Stimulated activated CD8-positive, alpha-beta memory T cell treated with anti-CD3 and anti-CD28 coated beads, Interleukin-12 subunit alpha, Interleukin-12 subunit beta, amount 100 ng/mL, for 4 hours (primary cell): Measurements from ENCODE around the gene PSAPL1.

Experiments
- DNase-seq: peaks from one replicate; pipeline ENCODE4 v3.0.0-alpha.2; 2020; ENCODE audit warnings: low read depth

The PSAPL1 gene

DNA sequence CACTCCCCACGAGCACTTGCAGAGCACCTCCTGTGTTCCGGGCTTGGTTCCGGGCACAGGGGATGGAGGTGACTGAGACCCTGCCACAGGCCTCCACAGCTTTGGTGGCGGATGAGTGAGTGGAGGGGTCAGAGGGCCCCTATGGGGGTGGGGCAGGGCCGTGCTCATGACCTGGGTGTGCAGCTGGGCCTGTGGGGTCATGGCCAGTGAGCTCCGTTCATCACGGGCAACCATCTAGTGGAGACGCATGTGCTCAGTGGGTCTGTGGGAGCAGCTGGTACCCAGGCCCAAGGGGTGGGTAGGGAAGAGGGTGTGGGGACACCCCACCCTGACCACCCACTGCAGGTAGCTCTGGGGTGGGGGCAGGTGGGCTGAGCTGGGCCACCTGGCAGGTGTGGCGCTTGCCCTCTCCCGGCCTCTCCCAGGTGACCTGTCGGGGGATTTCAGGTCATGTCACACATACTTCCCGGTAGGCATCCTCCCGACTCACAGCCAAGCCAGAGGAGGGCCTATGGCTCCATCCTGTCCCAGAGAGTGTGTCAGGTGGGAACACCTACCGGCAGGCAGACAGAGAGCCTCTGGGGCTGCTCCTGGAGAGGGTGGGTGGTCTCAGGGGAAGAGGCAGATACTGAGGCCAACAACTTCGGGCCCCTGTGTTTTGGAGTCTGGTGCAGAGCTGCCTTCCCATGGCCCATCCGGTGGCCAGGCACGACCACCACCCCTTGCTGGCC, 3.6 kb downstream of the PSAPL1 start:
- no peak for DNase-seq

DNA sequence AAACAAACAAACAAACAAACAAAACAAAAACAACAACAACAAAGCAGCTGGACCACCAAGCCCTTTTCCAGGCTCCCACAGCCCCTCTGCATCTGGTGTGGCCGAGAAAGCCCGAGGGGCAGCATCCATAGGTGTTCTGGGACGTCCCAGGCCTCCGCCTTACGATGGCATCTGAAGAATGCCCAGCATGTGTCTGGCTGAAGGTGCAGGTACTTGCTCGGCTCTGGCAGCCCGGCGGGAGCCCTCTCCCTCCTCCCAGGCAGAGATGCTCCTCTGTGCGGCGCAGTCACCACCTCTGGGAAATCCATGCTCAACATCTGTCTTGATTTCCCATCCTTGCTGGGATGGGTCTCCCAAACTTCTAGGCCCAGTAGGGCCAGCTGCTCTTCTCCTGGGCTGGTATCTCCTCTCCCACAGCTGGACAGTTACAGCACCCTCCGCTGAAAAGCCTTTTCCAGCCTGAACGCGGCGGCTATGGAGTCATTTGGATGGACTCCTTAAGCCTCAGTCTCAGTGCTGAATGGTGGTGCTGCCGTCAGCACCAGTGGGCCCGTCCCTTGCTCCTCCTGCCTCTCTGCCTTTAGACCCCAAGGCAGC, 4.3 kb downstream of the PSAPL1 start:
- DNase-seq, result no peak

DNA sequence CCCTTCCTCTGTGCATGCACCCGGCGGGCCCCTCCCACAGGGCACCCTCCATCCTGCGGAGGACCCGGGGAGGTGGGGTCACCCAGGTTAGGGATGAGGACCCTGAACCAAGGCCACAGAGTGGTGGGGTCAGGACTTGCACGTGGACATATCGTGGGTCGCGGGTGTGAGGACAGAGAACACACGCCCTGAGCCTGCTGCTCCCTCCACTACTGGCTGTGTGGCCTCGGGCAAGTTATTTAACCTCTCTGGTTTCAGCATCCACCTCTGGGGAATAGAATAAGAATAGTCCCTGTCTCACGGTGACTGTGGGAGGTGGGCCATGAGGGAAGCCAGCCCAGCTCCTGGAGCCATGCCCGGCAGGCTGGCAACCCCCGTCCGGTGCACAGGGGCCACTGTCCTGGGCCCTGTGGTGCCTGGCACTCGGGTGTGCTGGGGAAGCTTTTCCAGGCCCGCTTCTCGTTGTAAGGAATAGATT, 5.1 kb downstream of the PSAPL1 start:
- DNase-seq, result no peak

DNA sequence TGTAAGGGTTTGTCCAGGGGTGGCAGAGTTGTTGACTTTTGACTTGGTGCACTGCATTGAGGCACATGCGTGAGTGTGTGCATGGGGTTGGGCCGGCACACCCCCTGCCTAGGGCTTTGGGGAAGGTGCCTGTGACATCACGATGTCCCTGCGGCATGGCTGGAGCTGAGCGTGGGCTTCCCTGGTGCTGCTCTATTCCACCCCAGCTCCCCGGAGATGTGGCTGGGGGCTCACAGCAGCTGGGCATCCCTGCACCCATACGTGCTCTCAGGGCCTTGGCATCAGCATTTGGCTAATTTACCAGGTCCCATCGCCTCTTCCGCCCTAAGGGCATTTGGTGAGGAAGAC, 5.7 kb downstream of the PSAPL1 start:
- no peak for DNase-seq

DNA sequence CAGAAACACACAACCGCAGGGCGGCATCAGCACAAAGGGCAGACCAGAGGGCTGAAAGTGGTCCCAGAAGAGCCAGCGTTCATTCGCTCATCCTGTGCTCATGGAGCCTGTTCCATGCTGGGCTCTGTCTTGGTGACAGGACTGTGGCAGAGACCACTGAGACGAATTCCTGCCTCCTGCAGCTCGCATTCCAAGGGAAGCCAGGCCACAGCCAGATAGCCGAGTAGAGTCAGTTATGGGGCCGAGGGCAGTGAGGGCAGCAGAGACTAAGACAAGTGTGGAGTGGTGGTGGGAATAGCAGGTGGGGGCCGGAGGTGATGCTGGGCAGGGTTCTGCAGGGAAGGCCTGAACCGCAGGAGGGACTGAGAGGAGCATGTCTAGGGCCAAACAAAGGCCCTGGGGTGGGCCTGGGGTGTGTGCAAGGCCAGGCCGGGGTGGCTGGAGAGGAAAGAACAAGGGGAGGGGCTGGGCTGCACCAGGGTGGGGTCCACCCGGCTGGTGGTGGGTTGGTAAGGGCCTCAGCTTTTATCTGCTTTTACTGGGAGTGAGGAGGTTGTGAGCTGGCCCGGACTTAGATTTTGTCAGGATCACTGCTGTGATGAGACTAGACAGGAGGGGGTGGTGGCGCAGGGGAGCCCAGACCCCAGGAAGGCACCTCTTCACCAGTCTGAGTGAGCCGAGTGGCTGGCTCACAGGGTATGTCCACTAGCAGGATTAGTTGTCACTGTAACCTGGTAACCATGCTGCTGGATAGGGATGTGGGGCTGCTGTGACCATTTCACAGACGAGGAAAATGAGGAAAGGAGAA, 6.3 kb downstream of the PSAPL1 start:
- no peak for DNase-seq

DNA sequence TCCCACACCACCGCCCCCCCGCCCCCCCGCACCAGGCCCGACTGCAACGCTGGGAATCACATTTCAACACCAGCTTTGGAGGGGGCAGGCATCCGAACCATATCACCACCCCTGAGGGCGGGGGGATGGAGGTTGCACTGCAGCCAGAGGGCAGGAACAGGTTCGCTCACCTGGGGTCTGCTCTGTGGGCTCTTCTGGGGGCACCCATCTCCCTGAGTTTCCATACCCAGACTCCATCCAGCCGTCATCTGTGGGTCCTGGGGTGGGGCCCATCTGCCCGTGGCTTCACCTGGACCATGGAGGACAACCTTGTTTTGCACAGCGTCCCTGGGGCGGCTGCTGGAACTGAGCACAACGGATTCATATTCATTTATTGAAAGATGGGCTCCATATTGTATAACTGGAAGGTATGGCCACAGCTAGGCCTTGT, 6.9 kb downstream of the PSAPL1 start:
- no peak for DNase-seq

DNA sequence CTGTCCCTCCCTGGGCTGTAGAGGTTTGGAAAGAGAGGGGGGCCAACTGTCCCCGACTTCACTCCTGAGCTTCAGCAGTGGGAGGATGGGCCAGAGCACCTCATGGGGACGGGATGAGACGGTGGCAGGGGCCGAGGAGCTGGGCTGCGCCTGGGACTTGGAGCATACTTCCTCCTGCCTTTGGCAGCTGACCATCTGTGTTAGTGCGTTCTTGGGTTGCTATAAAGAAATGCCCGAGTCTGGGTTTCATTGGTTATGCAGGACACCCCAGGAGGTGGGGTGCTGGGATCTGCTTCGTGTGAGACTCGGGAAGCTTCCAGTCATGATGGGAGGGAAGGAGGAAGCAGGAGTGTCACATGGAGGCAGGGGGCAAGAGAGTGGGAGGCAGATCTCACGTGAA, 7.4 kb downstream of the PSAPL1 start:
- DNase-seq, result no peak

DNA sequence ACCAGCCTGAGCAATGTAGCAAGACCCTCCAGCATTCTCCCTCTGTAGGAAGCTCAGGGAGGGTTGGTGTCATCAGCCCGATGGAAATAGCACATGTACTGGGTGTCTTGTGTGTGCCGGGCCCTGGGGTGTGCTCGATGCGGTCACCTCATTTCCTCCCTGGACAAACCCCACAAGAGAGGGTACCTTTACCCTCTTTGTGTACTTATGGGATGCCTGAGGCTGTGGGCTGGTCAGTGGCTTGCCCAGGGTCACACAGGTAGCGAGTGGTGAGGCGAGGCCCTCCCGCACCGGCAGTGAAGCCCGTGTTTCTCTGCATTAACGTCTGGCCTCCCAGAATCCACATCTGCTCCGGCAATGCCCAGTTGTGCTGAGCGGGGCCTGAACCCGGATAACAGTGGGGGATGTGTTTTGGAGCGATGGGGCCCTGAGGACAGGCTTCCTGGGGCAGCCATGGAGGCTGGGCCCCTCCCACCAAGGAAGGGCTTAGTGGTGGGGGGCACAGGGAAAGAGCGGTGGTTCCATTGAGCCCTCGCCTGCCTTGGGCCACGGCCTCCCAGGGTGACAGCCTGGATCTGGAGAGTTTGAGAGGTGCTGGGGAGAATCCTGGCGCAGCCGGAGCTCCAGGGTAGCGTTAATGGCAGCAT, 8.1 kb downstream of the PSAPL1 start:
- DNase-seq, result no peak

DNA sequence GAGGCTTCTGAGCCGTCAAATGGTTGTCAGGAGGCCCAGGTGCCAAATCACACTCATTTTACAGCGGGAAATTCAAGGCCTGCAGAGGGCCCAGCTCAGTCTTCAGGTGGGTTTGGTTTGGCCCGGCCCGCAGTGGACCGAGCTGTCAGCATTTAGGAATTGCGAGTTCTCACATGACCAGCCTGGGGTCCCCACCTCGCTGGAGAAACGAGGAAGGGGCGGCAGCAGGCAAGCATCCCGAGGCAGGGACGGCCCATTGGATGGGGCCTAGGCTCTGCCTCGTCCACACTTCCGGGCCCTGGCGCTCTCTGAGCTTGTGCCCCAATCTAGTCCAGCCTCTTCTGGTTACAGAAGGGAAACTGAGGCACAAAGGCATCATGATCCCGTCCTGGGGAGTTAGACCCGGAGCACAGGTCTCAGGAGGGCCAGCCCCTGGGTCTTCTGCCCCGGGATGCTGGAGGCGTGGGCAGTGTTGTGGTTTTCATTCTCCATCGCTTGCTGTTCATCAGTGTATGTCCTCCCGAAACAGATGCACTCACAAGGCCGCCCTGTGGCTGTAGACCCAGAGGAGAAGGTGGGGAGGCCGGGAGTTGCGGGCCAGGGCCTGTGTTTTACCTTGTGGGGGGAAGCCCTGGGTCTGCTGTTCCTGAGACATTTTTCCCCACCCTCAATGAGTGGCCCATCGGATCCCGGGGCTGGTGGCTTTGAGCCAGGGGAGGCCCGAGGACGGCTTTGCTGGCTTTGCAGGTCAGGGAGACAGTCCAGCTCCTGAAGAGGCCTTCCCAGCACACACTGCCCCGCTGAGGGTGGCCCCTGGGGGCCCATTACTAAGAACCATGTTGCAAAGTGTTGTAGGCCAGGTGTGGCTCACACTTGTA, 8.9 kb downstream of the PSAPL1 start:
- DNase-seq, result no peak

DNA sequence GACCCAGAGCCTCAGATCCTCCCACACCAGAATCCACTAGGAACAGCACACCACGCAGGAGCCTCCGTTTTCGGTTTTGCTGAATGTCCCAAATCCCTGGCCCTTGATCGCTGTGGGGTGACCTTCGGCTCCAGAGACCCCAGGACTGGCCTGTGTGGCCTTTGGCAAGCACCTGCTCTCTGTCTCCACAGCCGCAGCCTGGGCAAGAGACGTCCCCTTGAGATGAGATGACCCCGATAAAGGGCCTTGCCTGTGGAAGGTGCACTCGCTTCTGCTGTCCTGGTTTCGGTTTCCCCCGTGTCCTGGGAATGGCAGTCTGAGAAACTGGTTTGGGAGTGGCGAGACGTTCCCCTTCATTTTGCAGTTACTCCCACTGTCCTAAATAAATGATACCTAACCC, 9.6 kb downstream of the PSAPL1 start:
- DNase-seq, result no peak

DNA sequence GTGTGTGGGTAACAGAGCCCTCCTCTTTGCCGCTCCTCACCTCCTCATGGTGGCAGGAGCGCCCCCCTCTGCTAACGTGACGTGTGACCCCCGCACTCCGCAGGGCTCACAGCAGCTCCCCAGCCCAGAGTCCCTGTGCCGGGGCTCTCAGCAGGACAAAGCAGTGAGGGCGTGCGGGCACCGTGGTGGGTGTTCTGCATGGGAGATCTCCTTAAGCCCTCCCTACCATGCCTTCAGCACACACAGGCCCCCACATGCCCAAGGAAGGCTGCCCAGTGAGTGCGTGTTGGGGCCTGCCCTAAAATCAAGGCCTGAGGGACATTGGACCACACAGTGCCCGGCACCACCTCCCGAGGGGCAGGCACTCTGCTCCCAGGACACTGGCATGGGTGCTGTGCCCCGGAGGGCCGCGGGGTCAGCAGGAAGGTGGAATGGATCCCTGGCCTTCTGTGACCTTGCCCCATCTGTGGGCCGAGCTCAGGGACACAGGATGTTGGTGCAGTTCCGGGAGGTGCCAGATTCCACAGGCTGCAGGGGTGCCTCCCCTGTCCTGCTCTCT, 10.1 kb downstream of the PSAPL1 start:
- DNase-seq, result no peak

DNA sequence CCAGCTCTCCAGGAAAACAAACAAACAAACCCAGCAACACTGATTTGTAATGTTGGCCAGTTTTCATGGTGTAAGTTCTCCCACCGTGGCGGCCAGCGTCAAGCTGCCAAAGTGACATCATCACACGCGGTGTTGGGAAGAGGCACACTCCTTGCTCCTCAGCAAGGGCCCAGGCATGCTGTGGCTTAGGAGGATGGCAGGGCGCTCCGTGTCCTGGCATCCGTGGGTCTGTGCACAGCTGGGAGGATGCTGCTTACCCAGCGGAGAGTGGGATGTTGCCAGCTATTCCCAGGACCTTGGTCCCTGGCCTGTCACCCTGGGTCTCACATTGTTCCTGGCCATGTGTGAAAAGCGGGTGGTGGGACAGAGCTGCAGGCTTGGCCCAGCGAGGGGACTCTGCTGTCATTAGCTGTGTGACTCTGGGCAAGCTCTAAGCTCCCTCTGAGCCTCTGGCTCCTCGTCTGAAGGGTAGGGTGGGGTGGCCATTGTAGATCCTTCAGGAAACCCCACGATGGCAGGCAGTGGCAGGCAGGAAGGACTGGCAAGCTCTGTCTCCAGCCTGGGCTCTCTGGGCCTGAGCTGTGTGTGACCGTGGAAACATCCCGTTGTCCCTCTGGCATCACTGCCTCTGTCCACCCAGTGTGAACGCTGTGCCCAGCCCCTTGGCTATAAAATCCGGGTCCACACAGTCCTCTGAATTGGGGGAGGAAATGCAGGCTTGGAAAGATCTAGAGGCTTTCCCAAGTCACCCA, 10.8 kb downstream of the PSAPL1 start:
- DNase-seq, result no peak

DNA sequence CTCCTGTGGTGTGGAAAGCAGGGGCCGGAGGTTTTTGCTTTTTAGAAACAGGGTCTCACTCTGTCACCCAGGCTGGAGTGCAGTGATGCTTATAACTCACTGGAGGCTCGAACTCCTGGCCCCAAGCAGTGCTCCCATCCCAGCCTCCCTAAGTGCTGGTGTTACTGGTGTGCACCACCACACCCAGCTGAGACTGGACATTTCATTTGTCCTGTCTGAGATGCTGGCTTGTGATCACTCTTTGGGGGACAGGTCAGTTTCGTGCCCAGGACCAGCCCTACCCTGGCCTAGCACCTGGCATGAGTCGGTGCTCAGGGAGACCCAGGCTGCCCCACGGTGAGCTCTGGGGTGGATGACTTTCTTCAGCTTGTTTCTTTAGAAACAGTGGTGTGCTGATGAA, 11.3 kb downstream of the PSAPL1 start:
- no peak for DNase-seq

DNA sequence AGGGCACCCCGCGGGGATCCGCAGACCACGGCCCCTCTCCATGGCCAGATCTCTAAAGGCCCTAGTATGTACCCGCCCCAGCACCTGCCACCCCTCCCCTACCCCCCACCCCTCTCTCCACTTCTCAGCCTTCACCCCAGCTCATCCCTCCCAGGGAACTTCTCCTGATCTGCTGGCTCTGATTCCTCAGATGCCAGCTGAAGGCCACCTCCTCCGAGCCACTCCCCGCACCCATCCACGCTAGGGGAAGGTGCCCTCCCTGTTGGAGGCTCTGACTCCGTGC, 11.9 kb downstream of the PSAPL1 start:
- DNase-seq, result no peak

DNA sequence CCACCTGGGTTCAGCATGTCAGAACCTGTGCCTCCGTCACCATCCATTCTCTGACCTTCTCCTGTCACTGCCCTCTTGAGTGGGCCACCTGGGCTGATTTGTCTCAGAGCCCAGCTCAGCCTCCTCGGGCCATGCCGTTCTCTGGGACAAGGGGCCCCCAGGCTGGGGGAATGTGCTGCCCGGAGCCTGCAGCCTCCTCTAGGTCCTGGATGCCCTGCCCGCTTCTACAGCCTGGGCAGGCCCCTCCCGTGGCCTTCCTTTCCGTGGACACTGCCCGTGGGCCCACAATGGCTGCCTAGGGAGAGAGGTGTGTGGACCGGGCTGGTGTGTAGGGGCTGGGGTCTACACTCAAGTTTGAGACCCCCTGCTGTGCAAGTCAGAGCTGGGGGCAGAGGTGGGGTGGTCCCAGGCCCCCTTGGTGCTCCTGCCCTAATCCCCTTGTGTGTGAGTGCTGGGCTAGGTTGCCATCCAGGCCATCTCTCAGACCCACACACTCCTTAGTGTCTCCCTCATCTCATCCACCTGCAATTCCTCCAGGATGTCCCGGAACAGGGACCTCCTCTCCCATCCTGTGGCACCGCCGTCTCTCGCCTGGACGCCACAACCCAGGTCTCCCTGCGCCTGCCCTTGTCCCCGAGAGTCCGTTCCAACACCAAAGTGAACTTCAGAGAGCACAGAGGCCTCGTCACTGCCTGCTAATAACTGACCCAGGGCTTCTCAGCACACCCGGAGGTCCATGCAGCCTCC, 12.4 kb downstream of the PSAPL1 start:
- no peak for DNase-seq

DNA sequence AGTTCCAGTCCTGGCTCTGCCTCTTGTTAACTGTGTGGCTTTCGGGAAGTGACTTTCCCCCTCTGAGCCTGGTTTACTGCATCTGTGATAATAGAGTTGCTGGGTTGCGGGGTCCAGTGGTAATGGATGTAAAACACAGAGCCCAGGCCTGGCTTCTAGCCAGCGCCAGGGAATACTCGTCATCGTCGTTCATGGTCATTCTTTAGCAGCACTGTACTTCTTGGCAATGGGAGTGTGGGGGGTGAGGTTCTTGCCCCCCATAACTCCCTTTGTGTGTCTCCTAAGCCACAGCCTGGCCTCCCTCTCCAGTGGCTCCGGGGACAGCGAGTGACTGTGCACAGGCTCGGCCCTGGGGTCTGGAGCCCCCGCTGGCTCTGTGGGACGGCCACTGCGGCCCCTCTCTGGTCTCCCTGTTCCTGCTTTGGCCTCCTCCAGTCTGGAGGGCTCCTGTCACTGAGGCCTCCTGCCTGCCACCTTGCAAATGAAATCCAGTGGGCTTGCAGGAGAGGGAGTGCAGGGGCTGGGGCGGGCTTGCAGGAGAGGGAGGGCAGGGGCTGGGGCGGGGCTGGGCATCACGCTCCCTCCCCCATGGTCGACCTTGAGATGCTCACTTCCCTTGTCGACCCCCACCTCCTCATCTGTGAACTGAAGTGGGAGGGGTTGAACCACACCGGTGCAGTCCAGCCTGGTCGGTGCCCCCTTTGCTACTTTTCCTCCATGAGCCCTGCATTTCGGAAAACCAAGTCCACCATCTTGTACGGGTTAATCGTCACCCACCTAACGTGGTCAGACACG, 13.2 kb downstream of the PSAPL1 start:
- no peak for DNase-seq

DNA sequence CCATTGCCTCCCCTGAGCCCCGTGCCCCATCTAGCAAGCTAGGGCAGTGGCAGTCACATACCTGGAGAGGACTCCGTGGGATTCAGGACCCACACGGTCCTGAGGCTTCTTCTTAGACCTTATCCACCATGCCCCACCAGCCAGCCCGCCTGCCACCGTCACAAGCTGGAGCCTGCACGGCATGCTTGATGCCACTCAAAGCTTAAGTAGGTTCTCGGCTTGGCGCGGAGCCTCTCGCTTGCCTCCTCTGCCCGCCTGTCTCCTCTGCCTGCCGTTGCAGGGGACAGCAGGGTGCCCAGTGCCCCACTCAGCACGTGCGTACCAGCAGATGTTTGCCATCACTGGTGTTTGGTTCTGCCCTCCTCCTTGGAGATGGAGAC, 14.1 kb downstream of the PSAPL1 start:
- DNase-seq, result no peak

DNA sequence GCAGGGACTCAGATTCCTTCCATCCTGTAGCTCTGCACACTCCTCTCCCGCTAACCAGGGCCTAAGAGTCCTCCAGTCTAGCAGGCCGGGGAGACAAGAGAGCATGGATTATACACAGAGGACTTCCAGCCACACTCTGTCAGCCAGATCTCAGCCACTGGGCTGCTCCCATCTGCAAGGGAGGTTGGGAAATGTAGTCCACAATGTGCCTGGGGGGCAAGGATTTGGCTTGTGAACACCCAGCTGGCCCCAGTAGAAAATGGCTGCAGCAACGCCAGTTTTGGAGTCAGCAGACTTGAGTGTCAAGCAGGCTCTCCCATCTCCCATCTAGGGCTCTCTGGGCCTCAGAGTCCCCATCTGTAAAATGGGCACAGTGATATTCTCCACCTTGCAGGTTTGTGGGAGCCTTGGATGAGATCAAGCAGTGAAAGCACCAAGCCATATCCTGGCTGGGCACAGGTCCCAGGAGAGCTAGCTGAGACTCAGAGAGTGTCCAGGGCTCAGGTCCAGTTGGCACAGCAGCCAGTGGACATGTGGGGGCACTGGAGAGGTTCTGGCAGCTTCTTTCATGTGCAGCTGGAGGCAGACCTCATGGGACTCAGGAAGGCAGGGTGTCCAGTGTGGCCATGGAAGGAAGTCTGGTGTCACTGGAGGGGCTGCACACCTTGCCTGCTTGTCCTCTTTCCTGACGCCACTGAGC, 14.6 kb downstream of the PSAPL1 start:
- DNase-seq, result no peak
